SIG-M5 treated with dmso at 0.1 percent for 504 hours (cell line): ENCODE results near the gene LILRA6.
"Not testable (repeated sequence)": the region's sequence is repeated elsewhere in the genome, so short reads cannot be mapped to it uniquely, and the experiment has no call there.

Experiments
- DNase-seq: peaks from one replicate; lab custom pipeline; 2025; ENCODE audit not compliant: unreplicated experiment; lab: John Stamatoyannopoulos, UW

LILRA6 gene

DNA sequence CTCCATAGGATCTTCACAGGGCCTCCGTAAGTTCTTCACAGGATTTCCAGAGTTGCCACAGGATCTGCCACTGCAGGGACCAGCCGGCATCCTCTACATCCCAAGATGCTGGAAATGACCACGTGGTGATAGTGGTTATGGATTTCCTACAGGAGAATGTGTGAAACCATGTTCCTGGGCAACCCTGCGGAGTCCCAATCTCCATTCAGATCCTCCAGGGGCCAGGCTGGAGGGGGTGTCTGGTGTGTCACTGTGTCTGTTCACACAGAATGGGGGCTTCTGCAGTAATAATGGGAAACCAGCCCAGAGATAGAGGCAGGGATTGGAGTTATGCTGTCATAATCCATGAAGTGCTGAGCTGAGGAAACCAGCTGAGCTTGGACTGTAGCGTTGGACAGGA lies 8.6 kb downstream of the LILRA6 start:
- DNase-seq = no peak

DNA sequence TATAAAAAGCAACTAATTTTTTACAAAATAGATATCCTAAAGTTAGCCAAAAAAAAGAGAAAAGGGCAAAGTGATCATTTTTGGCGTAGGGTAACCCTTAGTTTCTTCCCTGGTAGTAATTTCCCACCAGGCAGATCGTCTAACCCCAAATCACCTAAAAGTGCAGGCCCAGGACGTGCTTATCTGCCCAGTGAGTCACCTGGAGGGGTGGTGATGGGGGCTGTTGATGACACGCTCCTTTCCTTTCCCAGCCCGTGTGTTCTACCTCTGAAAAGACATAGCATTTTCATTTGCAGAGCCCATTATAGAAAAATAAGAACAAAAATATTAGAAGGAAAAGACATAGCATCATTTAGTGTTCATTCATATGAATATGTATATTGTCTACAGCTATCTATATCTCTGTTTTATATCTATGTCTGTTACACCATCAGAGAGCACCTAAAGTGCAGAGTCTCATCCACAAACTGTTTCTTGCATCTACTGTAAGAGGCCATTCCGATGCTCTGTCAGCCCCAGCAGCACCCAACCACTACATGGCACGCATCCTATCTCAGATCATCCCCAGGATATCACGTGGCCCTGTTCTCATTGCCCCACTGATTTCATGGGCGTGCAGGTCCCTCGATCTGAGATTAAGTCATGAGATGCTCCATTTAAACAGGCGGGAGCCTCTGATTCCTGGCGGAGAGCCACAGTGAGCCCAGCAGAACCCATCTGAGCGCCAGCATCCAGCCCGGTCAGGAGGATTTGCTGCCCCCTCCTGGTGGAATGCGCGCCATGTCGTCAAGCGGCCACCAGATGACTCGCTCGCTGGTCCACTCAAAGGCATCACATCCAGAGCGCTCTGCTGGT lies 11.3 kb downstream of the LILRA6 start:
- DNase-seq = peak; percentile 53

DNA sequence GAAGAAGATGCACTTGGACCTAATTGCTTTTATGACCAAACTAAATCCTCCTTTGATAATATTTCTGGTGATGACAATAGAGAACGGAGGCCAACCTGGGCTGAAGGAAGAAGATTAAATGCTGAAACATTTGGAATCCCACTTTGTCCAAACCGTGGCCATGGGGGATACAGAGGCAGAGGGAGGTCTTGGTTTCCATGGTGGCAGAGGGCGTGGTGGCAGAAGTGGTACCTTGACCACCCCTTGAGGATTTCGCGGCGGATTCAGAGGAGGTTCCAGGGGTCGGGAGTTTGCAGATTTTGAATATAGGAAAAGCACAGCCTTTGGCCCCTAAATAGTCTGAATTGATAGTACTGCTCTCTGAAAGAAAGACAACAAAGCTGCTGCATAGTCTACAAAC lies 12.6 kb downstream of the LILRA6 start:
- no peak for DNase-seq

DNA sequence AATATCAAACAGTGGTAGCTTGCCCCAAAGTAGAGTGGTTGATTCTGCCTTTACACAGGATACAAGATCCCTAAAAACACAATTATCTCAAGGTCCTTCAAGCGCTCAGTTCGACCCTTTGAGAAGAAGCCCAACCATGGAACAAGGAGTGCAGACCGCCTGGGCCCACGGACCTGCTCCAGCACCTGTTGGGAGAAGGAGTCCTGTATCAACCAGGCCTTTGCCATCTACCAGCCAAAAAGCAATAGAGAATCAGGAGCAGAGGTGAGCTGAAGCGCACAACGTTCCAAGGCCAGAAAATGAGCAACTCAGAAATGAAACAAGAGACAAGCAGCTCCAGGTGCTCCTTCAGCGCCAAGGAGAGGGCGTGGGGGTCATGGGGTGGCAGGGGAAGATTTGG lies 13.4 kb downstream of the LILRA6 start:
- no peak for DNase-seq

DNA sequence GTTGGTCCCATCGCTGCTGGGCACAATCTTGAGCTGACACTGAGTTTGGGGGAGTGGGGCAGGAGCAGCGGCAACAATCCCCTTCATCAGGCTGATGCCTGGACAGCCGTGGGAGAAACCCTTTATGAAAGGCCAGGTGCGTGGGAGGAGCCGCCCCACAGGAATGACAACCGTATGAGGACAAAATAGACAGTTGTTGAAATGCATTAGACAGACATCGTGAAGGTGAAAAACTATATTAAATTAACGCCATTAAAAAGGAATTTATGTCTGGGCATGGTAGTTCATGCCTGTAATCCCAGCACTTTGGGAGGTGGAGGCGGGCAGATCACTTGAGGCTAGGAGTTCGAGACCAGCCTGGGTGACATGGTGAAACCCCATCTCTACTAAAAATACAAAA lies 18.0 kb downstream of the LILRA6 start:
- DNase-seq = not testable (repeated sequence)

DNA sequence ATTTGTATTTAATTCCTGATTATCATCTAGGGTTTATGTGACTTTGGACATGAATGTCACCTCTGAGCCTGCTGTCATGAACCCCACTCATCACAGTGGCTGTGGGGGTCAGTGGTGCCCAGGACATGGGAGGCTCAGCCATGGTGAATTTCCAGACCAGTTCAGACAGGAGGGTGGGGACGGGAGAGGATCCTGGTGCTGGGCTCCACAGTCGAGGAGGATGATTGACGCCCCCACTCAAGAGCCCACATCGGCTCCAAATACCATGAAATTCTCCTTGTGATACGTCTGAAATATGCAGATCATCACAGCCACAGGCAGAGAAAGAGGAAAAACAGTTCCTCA lies 18.7 kb downstream of the LILRA6 start:
- DNase-seq = not testable (repeated sequence)

DNA sequence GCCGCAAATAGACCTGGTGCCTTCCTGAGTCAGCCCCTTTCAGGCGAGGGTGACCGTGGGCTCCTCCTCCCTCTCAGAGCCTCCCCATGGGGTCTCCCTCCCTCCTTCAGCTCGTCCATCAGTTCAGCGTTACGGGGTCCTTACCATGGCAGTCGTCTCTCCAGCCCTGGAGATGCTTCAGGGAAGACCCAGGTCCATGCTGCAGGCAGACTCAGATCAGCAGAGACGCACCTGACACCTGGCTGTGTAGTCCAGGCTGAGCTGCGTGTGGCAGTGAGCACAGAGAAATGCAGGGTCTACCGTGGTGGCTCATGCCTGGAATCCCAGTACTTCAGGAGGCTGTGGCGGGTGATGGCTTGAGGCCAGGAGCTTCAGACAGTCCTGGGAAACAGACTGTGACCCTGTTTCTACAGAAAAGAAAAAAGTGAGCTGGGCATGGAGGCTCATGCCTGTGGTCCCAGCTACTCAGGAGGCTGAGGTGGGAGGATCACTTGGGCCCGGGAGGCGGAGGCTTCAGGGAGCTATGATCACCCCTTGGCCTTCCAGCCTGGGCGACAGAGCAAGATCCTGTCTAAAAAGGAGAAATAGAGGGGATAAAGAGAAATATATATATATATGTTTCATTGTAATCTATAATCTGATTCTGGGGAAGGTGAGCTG lies 19.2 kb downstream of the LILRA6 start:
- DNase-seq = not testable (repeated sequence)

DNA sequence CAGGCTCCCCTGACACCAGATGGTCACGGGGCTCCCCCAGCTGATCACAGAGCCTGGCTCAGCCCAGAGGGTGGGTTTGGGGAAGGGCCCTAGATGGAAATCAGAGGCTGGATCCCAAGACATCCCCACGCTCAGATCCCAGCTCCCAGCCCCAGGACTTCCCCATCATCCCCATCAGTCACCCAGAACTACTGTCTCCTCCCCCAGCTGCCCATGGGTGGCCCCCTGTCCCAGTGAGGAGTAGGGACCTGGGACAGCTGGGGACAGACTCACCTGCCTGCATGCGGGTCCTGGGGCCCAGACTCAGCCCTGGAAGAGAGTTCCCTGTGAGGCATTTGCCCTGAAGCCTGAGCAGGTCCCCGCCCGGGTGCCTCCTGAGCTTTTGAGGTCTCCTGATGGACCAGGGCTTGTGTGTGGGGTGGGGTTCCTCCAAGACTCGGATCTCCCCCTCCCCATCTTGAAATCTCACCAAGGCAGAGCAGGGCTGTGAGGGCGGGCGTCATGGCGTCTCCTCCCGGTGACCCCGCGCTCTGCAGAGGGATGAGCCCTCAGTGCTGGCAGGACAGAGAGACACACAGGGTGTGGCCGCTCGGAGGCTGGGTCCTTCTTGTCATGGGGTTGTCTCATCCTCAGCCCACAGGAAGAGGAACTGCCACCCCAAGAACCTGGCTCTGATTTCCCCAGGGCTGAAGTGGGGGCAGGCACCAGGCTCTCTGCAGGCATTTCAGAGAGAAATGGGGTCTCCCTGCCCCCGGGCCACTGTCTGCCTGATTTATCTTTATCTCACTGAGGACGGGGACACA lies 19.9 kb downstream of the LILRA6 start, which contains the start of gene LILRB3:
Gene LILRB3, minus strand, starts transcription at position 534 of the 803 bp plus-strand sequence. Its CDS starts 31 bp downstream, at position 503.
- DNase-seq = not testable (repeated sequence)

DNA sequence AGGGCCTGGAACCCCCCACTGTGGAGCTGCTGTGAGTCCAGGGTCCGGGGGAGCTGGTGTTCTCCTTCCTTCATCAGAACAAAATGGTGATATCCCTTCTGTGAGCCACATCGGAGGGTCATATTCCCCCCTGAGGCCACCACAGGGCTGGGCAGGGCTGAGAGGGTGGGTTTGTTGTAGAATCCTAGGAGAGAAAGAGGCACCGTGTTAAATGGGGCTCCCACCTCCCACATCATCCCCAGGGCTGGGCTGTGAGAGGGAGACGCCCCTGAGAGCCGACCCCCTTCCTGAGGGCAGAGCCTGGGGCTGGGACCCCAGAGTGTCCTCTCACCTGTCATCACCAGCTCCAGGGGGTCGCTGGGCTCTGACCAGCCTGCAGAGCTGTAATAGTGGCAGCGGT lies 20.6 kb downstream of the LILRA6 start:
- DNase-seq = not testable (repeated sequence)

DNA sequence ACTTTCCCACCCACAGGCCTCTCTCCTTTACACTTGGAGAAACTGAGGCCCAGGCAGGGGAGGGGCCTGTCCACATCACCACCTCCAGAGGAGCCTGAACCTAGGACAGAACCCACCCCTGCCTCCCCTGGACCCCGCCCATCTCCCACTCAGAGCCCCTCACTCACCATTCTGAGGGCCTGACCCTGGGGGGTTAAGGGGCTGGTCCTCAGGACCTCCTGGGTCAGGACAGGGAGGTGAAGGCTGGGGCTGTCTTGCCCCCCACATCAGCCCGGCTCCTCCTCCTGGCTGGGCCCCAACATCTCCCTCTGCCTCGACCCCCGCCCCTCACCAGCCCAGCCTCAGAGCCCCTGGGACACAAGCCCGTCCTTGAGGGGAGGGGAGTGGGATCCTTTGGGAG lies 22.9 kb downstream of the LILRA6 start:
- DNase-seq = not testable (repeated sequence)

DNA sequence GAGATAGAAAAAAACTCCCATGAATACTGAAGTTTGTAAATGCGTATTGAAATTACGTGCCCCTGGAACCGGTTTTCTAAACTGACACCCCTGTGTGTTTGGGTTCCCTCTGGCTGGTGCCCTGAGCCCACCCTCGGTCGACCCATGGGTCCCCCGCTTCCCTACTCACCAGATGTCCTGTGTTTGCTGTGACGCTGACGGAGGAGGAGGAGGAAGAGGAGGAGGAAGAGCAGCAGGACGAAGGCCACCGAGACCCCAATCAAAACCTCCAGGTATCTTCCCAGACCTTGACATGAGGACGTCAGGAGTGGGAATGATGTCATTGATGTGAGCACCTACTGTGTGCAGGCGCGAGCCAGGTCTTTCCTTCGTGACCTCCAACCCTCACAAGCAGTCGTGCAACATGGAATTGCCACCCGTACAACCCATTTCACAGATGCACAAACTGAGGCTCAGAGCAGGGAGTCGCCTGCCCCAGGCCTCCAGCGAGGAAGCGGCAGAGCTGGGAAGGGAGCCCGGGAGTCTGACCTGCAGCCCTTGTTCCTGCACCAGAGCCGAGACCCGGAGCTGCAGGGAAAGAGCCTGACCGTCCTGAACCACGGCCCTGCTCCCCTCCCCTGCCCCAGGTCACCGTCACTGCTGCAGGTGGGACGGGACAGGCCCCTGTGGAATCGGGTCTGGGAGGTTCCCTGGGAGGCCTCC lies 23.5 kb downstream of the LILRA6 start:
- DNase-seq = no peak

DNA sequence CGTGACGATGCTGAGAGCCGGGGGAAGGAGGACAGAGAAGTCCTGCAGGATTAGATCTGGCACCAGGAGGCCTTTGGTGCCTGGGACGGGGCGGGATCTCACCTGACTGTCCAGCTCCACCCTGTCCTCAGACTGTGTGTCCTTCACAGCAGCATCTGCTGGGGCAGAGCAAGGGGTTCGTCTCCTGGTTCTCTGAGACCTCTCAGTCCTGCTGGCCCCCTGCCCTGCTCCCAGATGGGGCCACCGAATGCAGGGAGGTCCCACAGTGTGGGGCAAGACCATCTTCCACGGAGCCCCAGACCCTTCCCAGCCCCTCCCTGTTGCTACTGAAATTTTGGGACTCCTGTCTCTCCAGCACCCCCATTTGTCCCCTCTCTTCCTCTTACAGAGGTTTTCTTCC lies 24.3 kb downstream of the LILRA6 start:
- no peak for DNase-seq

DNA sequence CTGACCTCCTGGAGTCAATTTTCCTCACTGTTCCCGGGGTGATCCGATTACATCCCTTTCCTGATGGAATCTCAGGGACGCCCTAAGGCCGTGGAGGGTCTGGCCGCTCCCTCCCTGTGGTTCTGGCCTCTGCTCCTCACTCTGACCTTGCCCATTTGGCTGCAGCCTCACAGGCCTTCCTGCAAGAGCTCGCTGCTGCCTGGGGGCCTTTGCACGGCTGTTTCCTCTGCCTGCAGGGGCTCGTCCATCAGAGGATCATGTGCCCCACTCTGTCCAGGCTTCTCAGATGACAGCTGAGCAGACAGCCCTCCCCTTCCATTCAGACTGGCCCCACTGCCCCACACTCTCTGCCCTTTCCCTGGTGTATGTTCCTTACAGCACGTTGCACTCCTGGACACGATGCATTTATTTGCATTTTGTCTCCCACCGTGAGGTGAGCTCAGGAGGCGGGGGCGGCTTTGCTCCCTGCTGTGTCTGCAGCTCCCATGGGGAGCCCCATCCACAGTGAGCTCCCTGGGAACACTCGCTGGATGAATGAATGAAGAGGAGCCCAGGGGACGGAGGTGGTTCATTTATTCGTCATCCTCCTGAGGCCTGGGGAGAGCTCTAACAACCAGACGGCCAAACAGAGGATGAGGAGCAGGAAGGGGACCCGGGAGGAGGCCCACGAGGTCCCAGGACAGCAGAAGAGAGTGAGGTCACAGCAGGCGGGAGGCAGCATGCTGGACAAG lies 24.9 kb downstream of the LILRA6 start:
- DNase-seq = not testable (repeated sequence)

DNA sequence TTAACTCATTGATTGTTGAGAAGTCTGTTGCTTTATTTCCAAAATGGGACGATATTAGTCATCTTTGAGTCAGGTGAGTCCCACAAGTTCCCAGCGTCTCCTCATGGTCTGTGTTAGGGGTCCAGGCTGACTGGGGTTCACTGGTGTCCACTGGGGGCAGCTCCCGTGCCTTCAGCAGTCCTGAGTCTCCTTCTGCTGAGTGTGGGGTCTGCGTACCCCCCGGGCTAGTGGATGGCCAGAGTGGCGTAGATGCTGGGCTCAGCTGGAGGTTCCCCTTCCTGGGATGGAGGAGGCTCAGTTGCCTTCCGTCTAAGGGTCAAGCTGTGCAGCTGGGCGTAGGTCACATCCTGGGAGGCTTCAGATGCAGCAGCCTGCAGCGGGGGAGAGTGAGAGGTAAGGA lies 25.7 kb downstream of the LILRA6 start:
- no peak for DNase-seq

DNA sequence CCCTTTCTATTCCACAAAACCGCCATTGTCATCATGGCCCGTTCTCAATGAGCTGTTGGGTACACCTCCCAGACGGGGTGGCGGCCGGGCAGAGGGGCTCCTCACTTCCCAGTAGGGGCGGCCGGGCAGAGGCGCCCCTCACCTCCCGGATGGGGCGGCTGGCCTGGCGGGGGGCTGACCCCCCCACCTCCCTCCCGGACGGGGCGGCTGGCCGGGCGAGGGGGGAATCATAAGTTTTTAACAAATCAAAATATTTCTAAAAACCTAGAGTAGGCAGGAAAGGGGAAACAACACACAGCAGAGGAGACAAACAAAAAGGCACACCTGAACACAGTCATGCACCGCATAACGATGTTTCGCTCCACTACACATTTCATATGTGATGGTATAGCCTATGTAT lies 27.9 kb downstream of the LILRA6 start:
- DNase-seq = not testable (repeated sequence)

DNA sequence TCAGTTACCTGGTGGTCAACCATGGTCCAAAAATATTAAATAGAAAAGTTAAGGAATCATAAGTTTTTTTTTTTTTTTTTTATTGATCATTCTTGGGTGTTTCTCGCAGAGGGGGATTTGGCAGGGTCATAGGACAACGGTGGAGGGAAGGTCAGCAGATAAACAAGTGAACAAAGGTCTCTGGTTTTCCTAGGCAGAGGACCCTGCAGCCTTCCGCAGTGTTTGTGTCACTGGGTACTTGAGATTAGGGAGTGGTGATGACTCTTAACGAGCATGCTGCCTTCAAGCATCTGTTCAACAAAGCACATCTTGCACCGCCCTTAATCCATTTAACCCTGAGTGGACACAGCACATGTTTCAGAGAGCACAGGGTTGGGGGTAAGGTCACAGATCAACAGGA lies 28.4 kb downstream of the LILRA6 start:
- not testable (repeated sequence) for DNase-seq

DNA sequence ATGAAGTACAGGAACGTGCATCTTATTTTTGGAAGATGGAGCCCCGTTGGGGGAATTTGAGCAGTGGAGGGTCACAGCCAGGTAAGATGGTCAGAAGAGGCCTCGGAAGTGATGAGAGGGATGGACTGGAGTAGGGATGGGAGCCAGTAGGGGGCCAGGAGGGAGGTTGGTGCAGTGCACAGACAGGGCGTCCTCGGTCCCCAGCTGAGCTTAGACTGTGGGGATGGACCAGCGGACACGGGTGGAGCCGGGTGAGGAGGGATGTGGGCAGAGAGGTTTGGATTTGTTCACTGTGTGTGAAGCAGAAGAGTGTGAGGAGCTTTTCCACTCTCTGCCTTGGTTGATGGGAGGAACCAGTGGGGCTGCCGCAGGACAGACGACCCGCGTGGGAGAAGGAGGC lies 31.4 kb downstream of the LILRA6 start:
- DNase-seq = no peak

DNA sequence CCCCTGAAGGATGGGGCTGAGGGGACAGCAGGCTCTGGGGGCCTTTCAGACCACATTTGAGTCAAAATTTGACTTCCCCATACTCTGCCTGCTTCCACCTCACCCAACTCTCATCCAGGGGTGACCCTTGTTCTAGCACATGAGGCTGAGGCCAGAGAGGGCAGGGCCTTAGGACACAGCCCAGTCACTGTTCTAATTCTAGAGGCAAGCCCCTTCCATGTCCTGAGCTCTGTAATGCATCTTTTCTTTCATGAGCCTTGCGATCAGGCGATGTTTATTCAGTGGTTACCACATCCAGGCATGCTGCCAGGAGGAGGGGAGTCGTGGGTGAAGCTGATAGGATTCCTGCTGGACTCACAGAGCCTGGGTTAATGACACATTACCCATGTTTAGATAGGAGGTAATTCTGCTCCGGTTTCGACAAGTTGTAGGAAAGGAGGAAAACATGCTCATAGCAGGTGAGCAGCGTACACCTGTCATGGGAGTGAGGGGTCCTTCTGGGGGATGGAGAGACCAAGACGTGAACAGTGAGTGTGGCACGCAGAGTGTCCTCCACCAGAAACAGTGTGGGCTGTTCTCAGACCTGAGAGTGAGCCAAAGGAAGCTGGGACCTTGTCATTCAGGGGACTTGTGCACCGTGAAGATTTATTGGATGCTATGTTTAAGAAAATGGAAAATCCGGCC lies 32.6 kb downstream of the LILRA6 start:
- peak; percentile 71 for DNase-seq

DNA sequence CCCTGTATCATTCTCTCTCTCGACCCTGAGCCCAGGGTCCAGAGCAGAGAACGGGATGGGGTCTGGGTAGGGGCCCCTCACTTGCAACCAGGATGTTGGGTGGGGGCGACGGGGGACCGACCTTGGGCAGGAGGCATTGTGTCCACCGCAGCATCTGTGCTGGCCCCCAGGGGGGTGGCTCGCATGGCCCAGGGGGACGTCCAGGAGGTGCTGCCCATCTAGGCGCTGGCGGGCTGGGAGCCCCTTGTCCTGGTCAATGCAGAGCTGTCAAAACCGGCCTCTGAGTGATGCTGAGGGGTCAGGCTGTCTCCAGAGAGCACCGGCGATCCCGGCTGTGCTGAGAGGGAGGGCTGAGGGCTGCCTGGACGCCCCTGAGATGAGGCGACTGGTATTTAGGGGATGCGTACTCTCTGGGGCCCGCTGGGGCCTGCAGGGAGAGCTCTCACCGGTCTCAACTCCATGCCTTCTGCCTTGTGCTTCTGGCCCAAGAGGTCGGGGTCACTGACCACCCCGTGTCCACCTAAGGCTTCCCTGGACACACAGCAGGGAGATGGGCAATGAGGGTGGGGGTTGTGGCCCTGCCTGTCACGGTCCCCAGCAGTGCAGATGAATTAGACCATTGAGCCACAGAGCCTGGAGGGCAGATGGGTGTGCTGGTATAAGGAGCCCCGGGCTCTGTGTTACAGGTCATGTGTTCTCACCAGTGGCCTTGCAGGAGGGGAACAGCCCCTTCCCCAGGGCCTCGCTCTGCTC lies 33.4 kb downstream of the LILRA6 start:
- no peak for DNase-seq
